Stimulated activated CD8-positive, alpha-beta memory T cell treated with anti-CD3 and anti-CD28 coated beads, Interleukin-4, amount 100 ng/mL, for 24 hours (primary cell): ENCODE results near the gene MAPK8IP3.

ENCODE experiments used
- DNase-seq: peaks from one replicate; pipeline ENCODE4 v3.0.0-alpha.2; 2020; ENCODE audit warnings: low read depth

The MAPK8IP3 gene

GRCh38 chr16:1705688-1706385 is at the start of gene MAPK8IP3:
TSS of gene MAPK8IP3 (plus strand) at chr16:1706195. CDS start at chr16:1706340, 145 bp downstream.
- DNase-seq = peak; percentile 87

DNA sequence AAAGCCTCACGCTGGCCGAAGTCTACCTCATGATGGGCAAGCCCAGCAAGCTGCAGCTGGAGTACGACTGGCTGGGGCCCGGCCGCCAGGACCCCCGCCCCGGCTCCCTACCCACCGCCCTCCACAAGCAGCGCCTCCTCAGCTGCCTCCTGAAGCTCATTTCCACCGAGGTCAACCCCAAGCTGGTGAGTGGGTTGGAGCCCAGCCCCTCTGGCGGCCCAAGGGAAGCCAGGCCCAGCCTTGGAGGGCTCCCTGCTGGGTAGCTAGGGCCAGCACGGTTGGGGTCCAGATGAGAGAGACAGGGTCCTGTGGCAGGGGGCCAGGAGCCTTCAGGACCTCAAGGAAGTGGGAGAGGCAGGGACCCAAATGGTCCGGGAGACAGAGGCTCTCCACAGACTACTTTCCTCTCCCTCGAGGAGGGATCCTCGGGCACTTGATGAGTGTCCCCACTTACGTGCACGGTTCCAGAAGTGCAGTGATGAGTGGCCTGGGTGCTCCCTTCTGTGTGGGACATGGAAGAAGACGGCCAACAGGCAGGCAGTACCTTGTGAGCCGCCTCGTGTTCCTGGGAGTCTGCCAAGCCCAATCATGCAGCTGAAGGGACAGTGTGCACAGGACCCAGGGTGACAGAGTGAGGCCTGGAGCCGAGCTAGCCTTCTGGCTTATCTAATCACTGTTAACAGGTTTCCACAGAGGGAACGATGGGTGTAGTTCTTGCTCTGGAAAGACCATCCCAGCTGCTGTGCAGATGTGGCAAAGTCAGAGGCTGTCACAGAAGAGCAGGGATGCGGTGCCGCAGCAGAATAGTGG is 49.0 kb upstream of the MAPK8IP3 start:
- DNase-seq = no peak

DNA sequence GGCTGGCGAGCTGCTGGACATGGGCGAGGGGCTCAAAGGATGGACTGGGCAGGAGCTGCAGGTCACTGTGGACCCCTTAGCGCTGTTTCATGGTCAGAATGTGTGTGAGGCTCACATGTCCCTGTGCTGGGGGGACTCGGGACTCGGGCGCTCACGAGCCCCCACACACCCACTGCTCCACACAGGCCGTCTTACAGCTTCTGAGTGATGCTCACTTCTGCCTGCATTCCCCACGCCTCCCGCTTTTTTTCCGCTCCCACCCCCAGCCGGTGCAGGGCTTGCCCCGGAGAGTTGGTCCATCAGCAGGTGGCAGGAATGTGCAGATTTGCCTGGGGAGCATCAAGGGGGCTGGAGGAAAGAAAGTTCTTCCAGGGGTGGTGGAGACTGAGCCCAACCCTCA is 48.2 kb upstream of the MAPK8IP3 start:
- DNase-seq = no peak

DNA sequence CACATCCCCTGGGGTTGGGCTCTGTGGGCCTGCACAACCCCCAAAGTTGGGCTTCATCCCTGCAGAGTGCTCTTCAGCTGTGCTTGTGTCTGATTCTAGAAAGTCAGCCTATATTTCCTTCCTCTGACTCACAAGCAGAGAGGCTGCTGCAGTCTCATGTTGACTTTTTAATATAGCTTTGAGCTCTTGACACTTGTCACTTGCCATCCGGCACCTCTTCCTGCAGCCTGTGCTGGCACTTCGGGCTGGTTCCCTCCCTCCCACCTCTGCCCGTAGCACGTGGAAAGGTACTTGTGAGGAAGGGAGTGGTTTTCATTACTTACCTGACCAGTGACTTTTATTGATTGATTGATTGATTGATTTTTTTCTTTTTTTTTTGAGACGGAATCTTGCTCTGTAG is 47.0 kb upstream of the MAPK8IP3 start:
- no peak for DNase-seq

GRCh38 chr16:1661826-1662225 is 44.2 kb upstream of the MAPK8IP3 start:
- no peak for DNase-seq

GRCh38 chr16:1662543-1662942 is 43.5 kb upstream of the MAPK8IP3 start:
- no peak for DNase-seq

- no peak for DNase-seq
Observed at GRCh38 chr16:1665829-1666228, 40.2 kb upstream of the MAPK8IP3 start.

- DNase-seq = no peak
Observed at GRCh38 chr16:1666316-1666715, 39.7 kb upstream of the MAPK8IP3 start.

DNA sequence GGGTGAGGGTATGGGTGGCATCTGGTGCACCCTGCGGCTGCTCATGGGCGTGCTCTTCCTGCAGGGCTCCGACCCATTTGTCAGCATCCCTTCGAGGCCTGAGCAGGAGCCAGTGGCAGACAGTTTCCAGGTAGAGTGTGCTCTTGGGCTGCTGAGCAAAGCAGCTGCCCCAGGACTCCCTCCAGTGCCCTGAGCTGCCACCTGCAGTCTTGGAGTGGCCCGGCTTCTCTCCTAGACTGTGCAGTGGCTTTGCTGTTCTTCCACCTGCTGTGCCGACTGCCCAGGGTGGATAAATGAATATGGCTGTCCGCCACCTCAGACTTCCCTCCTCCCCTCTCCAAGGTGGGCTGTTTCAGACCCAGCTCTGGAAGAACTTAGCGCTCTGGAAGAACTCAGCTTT is 38.7 kb upstream of the MAPK8IP3 start:
- no peak for DNase-seq

DNA sequence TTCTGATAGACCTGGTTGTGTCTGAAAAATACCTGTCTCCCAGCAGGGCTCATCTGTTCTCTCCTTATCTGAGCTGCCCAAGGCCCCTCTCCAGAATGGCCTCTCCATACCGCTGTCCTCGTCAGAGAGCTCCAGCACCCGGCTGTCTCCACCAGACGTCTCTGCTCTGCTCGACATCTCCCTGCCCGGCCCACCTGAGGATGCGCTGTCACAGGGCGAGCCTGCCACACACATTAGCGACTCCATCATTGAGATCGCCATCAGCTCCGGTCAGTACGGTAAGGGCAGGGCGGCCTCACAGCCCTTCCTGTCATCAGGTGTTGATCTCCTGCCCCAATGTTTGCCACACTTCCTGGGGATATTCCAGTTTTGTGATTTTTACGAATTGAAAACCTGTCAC is 38.1 kb upstream of the MAPK8IP3 start:
- no peak for DNase-seq

DNA sequence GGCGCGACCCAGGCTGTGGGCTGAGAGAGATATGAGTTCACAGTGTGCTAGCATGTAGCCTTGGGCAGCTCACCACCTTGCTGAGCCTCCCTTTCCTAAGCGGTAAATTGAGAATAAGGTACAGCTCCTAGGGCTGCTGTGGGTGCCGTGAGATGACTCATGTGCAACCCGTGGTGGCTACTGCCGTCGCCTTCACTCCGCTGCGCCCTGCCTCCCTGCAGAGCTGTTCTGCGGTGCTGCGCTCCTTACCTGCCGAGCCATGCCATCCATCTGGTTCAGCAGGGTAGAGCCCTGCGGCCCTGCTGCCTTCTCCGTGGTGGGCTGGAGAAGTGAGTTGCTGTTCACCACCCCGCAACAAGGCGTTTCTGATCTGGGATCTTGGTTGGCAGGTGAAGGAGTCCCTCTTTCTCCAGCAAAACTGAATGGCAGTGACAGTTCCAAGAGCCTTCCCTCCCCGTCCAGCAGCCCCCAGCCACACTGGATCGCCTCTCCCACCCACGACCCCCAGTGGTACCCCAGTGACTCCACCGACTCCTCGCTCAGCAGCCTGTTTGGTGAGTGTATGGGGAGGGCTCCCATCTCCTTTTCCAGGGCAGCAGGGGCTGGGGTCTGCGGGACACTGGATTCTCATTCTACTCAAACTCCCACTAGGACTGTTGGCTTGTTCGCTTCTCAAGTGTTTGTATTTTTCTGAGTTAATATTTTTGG is 37.2 kb upstream of the MAPK8IP3 start:
- DNase-seq = no peak

GRCh38 chr16:1669698-1670097 is 36.3 kb upstream of the MAPK8IP3 start:
- DNase-seq = no peak

GRCh38 chr16:1670371-1670770 is 35.6 kb upstream of the MAPK8IP3 start:
- no peak for DNase-seq

- DNase-seq = no peak
Observed at GRCh38 chr16:1670866-1671265, 35.1 kb upstream of the MAPK8IP3 start.

DNA sequence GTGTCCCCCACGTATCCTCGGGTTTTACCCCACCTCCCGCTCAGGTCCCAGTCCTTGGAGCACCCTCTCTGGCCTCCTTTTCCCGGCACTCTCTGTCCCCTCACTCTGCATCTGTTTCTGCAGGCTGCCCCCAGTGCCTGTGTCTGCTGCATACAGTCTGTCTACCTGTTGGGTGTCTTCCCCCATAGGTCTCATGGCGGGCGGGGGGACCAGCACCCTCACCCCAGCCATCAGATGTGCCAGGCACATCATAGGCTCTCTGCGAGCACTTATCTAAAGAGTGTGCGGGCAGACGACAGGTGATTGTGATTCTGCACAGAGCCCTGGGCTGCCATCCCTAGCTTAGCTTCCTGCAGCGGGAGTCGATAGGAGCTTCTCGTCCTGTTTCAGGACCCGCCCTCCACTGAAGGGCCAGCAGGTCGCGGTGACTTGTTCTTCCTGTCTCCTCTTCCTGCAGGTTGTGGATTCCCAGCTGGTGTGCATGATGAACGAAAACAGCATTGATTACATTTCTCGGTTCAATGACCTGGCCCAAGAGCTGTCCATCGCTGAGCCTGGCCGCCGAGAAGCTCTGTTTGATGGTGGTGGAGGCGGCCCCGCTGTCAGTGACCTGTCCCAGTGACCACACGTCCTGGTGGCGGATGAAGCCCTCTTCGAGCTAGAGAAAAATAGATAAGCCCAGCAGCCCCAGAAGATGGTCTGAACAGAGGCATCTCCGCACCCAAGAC is 32.4 kb upstream of the MAPK8IP3 start:
- DNase-seq = no peak

DNA sequence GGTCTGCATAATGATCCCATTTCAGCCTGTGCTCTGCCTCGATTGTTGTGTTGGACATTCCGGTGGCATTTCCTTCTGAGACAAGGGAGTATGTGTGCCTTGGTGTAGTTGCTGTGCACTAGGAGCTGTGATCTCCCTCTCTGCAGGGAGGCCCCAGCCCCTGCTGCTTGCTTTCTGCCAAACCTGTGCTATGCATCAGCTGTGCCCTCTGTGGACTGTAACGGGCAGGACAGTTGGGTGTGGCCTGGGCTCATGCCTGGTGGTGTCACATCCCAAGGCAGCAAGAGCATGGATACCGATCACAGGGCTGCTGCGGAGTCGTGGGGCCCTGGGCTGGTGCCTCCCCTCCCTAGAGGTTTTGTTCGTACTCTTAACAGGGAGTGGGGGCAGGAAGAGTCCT is 31.7 kb upstream of the MAPK8IP3 start:
- DNase-seq = no peak

DNA sequence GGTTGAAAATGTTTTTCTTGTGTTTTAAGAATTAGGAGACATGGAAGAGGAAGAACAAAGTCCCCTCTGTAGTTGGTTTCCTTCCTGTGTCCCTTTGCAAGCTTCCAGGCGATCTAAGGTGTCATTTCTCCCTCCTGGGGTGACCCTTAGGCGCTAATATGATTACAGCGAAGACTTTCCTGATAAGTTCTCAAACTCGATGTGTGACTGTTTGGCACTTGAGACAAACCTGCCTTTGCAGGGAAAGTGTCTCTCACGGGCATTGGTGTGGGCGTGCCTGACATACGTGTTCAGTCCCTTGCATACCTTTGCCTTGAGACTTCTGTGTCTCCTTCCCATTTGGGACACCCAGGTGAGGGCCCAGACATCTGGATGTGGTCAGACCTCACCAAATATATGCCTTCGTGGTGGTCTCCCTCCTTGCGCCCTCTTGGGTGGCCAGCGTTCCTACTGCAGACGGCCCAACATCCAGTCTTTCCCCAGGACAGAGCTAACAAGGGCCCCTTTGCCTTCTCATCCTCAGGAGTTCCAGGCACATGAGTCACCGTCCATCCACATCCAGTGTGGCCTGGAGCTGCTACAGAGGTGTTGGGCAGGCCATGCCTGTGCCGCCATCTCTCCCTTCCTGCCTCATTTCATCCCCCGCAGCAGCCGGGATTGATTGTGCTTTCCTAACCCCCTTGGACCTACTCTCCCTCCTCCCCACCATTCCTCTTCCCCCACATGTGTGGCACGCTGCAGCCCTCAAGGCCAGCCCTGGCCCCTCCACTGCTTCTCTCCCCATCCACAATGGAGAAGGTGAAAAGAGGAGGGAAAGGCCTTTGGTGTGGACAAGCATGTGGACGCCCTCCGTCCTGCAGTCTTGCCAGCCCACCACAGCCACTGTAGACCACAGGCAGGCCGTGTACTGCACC is 31.0 kb upstream of the MAPK8IP3 start:
- DNase-seq = no peak

DNA sequence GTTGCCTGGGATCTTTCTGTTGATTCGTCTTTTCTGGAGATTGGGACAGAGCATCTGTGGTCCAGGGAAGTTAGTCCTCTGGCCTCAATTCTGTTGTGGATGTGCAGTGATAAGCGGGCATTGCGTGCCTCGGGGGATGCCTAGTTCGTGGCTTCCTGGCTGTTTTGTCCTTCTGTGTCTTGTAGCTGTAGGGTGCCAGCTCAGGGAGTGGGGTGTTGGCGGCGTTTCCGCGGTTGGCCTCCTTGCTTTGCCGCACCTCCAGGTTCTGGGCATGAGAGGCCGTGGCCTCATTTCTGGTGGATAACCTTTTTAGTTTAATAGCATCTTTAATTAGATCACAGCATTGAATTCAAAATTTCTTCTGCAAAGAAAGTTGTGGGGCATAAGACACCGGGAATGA is 29.3 kb upstream of the MAPK8IP3 start:
- DNase-seq = no peak

- no peak for DNase-seq
Observed at GRCh38 chr16:1677339-1677738, 28.7 kb upstream of the MAPK8IP3 start.

DNA sequence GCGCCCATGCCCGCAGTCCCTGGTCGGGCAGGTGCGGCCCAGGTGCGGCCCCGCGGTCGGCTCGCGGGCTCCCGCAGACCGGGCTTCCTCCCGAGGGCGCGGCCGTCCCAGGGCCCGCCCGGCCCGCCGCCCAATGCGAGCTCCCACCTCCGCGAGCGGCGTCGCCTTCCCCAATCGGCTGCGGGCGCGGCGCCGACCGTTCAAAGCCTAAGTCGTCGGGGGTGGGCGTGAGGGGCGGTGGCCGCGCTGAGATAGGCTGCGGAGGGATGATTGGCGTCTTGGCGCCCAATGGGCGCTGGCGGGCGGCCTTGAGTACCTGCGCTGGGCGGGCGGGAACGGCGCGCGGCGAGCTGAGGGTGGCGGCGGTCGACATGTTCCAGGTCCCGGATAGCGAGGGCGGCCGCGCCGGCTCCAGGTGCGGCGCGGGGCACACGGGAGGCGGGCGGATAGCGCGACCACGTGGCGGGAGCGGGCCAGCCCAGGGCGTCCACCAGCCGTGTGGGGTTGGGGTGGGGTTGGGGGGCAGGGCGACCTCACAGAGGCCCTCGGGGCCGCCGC is 28.0 kb upstream of the MAPK8IP3 start, which contains the start of gene JPT2:
JPT2 (plus strand) TSS at position 338 of the 558 bp plus-strand sequence; CDS start at position 372, 34 bp downstream.
- peak; percentile 95 for DNase-seq
